K562 (cell line): ENCODE results near the gene COG6.

Experiments
- ESRRB ChIP-seq: fragments of 250-450 bp; sonication (Bioruptor Pico); IDR thresholded peaks from 2 replicates; pipeline ENCODE4 v1.5.0; 2020; ENCODE audit warnings: mild to moderate bottlenecking, moderate library complexity, borderline replicate concordance
- GABPB2 ChIP-seq: fragments of 250-450 bp; sonication (Bioruptor Pico); conservative IDR thresholded peaks from 2 replicates; pipeline ENCODE4 v1.5.1; 2021; ENCODE audit warnings: mild to moderate bottlenecking
- L3MBTL2 ChIP-seq: fragments of 450-650 bp; IDR thresholded peaks from 2 replicates; pipeline ENCODE4 v1.6.1; 2016; ENCODE audit warnings: mild to moderate bottlenecking, moderate library complexity
- NBN ChIP-seq: fragments of 450-650 bp; IDR thresholded peaks from 2 replicates; pipeline ENCODE4 v1.6.1; 2016; ENCODE audit warnings: low read depth, mild to moderate bottlenecking
- PYGO2 ChIP-seq: fragments of 450-650 bp; IDR thresholded peaks from 2 replicates; pipeline ENCODE4 v1.6.1; 2016; ENCODE audit warnings: mild to moderate bottlenecking, missing genetic modification characterization, moderate library complexity, missing compliant biosample characterization
- ZNF121 ChIP-seq: sonication (generic); formaldehyde crosslinking; conservative IDR thresholded peaks from 2 replicates; pipeline ENCODE4 v1.8.0; 2022; ENCODE audit warnings: missing genetic modification reagents
- TF ChIP-seq, protein P1 (sequence below): fragments of 450-650 bp; conservative IDR thresholded peaks from 2 replicates; pipeline ENCODE4 v1.6.1; 2016; ENCODE audit warnings: missing genetic modification characterization, low read depth, mild to moderate bottlenecking, missing compliant biosample characterization, moderate library complexity
- TF ChIP-seq, protein P2 (sequence below): sonication (generic); formaldehyde crosslinking; IDR thresholded peaks from 2 replicates; pipeline ENCODE4 v1.5.0; 2020; ENCODE audit warnings: missing genetic modification reagents
- TF ChIP-seq, protein P3 (sequence below): IDR thresholded peaks from 3 replicates; pipeline ENCODE4 v1.6.1; 2011; ENCODE audit warnings: borderline replicate concordance, mild to moderate bottlenecking; ENCODE audit not compliant: insufficient read length, insufficient read depth

DNA sequence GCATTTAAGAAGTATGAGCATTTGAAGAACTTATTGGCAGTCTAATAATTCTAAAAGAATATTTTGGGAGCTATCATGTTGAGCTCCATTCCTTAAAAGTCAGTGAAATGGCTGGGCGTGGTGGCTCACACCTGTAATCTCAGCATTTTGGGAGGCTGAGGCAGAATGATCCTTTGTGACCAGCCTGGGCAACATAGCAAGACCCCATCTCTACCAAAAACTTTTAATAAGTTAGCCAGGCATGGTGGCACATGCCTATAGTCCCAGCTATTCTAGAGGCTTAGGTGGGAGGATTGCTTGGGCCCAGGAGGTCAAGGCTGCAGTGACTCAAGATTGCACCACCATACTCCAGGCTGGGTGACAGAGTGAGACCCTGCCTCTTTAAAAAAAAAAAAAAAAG, 8.0 kb downstream of the COG6 start:
- TF ChIP-seq, protein P1, sequence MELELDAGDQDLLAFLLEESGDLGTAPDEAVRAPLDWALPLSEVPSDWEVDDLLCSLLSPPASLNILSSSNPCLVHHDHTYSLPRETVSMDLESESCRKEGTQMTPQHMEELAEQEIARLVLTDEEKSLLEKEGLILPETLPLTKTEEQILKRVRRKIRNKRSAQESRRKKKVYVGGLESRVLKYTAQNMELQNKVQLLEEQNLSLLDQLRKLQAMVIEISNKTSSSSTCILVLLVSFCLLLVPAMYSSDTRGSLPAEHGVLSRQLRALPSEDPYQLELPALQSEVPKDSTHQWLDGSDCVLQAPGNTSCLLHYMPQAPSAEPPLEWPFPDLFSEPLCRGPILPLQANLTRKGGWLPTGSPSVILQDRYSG: no peak
- TF ChIP-seq ESRRB (CRISPR knock-in tag): no peak
- TF ChIP-seq, protein P2, sequence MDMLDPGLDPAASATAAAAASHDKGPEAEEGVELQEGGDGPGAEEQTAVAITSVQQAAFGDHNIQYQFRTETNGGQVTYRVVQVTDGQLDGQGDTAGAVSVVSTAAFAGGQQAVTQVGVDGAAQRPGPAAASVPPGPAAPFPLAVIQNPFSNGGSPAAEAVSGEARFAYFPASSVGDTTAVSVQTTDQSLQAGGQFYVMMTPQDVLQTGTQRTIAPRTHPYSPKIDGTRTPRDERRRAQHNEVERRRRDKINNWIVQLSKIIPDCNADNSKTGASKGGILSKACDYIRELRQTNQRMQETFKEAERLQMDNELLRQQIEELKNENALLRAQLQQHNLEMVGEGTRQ (CRISPR knock-in tag): no peak
- no peak for TF ChIP-seq NBN
- peak; percentile 36; the same call in 1 of the 2 replicates for TF ChIP-seq ZNF121 (CRISPR knock-in tag)
- TF ChIP-seq PYGO2 (tag): no peak
- TF ChIP-seq L3MBTL2: no peak
- TF ChIP-seq, protein P3, sequence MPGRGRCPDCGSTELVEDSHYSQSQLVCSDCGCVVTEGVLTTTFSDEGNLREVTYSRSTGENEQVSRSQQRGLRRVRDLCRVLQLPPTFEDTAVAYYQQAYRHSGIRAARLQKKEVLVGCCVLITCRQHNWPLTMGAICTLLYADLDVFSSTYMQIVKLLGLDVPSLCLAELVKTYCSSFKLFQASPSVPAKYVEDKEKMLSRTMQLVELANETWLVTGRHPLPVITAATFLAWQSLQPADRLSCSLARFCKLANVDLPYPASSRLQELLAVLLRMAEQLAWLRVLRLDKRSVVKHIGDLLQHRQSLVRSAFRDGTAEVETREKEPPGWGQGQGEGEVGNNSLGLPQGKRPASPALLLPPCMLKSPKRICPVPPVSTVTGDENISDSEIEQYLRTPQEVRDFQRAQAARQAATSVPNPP: no peak
- no peak for TF ChIP-seq GABPB2 (CRISPR knock-in tag)
